ENCODE measurements around the gene ELFN1. TPM values are rescaled to one million over a fixed set of nuclear protein-coding genes. Genes with fewer than 3 reads are reported as not detected.

The ELFN1 gene
- total RNA-seq, 1 experiment from 2014 or later, result 0.69 TPM

DNA sequence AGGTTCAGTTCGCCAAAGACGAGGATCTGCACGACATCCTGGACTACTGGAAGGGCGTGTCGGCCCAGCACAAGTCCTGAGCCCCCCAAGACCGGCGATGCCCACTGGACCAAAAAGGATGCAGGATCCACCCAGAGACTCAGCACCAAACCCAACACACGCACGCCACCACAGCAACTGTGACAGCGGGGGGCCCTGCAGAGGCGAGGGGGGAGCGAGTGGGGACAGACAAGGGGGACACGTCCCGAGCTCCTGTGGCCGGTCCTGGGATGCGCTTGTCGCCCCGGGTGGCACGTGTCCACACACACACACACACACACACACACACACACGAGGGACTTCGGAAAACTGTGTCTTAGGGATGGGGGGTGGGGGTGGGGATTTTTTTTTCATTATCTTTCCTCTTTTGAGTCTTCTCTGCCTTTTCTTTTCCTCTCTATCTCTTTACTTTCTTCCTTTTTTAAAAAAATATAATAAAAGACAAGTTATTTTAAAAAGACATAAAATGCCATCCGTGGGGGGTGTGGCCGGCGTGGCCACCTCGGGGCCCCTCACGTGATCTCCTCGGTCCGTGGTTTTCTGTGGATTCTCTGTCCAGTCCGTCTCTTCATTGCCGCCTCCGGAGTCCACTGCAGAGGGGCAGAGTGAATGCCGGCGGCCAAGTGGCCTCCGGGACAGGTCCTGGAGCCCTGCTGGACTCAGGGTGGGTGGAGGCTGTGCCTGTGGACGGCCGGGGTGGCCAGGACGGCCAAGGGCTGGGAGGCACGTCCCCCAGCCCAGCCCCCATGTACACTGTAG is 77.1 kb downstream of the ELFN1 start:
- peak overlapping the region; percentile 81 for H3K4me2 ChIP-seq (ENCODE audit: low read length)
- TF ChIP-seq EZH2 (IDR thresholded peaks at IDR 0.05; ENCODE audit: low read length, unreplicated experiment) (no peak), EZH2phosphoT487 (IDR thresholded peaks at IDR 0.05; ENCODE audit: borderline replicate concordance, low read length) (no peak)
- TF ChIP-seq, protein P1, sequence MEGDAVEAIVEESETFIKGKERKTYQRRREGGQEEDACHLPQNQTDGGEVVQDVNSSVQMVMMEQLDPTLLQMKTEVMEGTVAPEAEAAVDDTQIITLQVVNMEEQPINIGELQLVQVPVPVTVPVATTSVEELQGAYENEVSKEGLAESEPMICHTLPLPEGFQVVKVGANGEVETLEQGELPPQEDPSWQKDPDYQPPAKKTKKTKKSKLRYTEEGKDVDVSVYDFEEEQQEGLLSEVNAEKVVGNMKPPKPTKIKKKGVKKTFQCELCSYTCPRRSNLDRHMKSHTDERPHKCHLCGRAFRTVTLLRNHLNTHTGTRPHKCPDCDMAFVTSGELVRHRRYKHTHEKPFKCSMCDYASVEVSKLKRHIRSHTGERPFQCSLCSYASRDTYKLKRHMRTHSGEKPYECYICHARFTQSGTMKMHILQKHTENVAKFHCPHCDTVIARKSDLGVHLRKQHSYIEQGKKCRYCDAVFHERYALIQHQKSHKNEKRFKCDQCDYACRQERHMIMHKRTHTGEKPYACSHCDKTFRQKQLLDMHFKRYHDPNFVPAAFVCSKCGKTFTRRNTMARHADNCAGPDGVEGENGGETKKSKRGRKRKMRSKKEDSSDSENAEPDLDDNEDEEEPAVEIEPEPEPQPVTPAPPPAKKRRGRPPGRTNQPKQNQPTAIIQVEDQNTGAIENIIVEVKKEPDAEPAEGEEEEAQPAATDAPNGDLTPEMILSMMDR (conservative IDR thresholded peaks at IDR 0.05; ENCODE audit: low read depth, low read length), result no peak
- peak overlapping the region; percentile 55; the same call in 1 of the 2 replicates for H3K4me3 ChIP-seq (ENCODE audit: low read length)
- no peaks in the 10 kb centered on the region for H3K9me3 ChIP-seq (ENCODE audit: low read length)
- ChIA-PET POLR2A (ENCODE audit: unreplicated experiment) (no interaction called here), CTCF (no interaction called here)
- intact Hi-C loops (cut with micrococcal nuclease), result no loop called here
- no peaks in the 10 kb centered on the region for H3K9me2 ChIP-seq (replicated peaks; ENCODE audit: low read length)
- peaks cover 23% of the 10 kb centered on the region for H3K4me1 ChIP-seq (ENCODE audit: insufficient read depth, low read length)
- no peaks in the 10 kb centered on the region for H3F3A ChIP-seq (ENCODE audit: low read length, unreplicated experiment)
- no peak for DNase-seq
- no peak overlapping the region for H3K9ac ChIP-seq (ENCODE audit: low read length)
- no peak overlapping the region for H3K27ac ChIP-seq (ENCODE audit: low read length)
- no peak for ATAC-seq
- no peaks in the 10 kb centered on the region for H4K20me1 ChIP-seq (ENCODE audit: low read length)
- peak overlapping the region; percentile 48; the same call in 1 of the 2 replicates for H2AFZ ChIP-seq (ENCODE audit: low read length)
- H3K27me3 ChIP-seq (ENCODE audit: low read length), result no peaks in the 10 kb centered on the region; the same call in none of the 2 replicates
- no TSS peak for BruUV-seq (replicated peaks)
- no peaks in the 10 kb centered on the region for H3K36me3 ChIP-seq (ENCODE audit: low read depth, low read length)
- H3K79me2 ChIP-seq (ENCODE audit: low read length), result no peaks in the 10 kb centered on the region; the same call in 1 of the 2 replicates

DNA sequence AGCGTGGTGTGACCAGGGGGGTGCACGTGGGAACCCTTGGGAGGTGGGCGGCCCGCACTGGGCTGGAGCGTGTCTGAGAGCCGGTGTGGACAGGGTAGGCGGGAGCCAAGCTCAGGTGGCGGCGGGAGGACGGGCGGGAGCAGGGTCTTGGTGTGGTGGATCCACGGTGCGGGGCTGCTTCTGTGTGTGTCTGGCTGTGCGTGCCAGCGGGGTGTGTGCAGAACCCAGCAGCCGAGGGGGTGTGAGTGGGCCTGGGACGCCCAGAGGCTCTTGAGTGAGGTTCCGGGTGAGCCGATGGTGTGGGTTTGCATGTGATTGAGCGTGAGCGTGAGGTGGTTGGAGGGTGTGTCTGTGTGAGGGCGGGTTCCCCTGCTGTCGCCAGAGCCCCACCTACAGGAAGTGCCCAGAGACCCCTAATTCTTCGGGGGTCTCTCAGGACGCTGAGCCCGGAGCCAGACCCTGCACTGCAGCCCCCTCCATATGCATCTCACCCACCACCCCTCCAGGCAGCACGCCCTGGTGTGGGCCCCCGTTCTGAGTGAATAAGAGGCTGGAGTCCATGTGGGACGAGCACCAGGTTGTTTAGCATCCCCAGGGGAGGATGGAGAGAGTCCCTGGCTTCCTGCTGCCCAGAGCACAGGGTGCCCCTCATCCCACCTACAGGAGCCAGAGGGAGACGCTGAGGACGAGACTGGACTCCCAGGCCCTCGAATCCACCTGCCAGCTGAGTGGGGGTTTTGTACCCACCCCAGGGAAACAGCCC is 78.2 kb downstream of the ELFN1 start:
- DNase-seq (peak; percentile 14), ATAC-seq (peak; percentile 49)
- H4K20me1 ChIP-seq (ENCODE audit: low read length), result no peaks in the 10 kb centered on the region
- peak overlapping the region; percentile 81 for H3K4me2 ChIP-seq (ENCODE audit: low read length)
- peak overlapping the region; percentile 63 for H2AFZ ChIP-seq (ENCODE audit: low read length)
- CTCF ChIA-PET, result no interaction called here
- no peaks in the 10 kb centered on the region for H3K9me2 ChIP-seq (replicated peaks; ENCODE audit: low read length)
- no peaks in the 10 kb centered on the region for H3F3A ChIP-seq (ENCODE audit: low read length, unreplicated experiment)
- H3K4me1 ChIP-seq (ENCODE audit: insufficient read depth, low read length), result peaks cover 15% of the 10 kb centered on the region
- intact Hi-C loops (cut with micrococcal nuclease), result no loop called here
- no peaks in the 10 kb centered on the region for H3K36me3 ChIP-seq (ENCODE audit: low read depth, low read length)
- H3K79me2 ChIP-seq (ENCODE audit: low read length), result no peaks in the 10 kb centered on the region
- no peak for TF ChIP-seq EZH2phosphoT487 (IDR thresholded peaks at IDR 0.05; ENCODE audit: borderline replicate concordance, low read length)
- TF ChIP-seq EZH2 (IDR thresholded peaks at IDR 0.05; ENCODE audit: low read length, unreplicated experiment), result no peak
- TF ChIP-seq, protein P1 (conservative IDR thresholded peaks at IDR 0.05; ENCODE audit: low read depth, low read length), result no peak
- H3K27me3 ChIP-seq (ENCODE audit: low read length), result no peaks in the 10 kb centered on the region; the same call in none of the 2 replicates
- H3K9ac ChIP-seq (ENCODE audit: low read length), result no peak overlapping the region
- H3K4me3 ChIP-seq (ENCODE audit: low read length), result peak overlapping the region; percentile 55
- no TSS peak for BruUV-seq (replicated peaks)
- H3K9me3 ChIP-seq (ENCODE audit: low read length), result no peaks in the 10 kb centered on the region
- H3K27ac ChIP-seq (ENCODE audit: low read length), result no peak overlapping the region
- POLR2A ChIA-PET (ENCODE audit: unreplicated experiment), result no interaction called here
